ENCODE measurements around the gene SRI. TPM values are rescaled to one million over a fixed set of nuclear protein-coding genes. Genes with fewer than 3 reads are reported as not detected.

SRI gene
- total and polyA plus RNA-seq, 2 experiments from 2014 or later, result 80.3 to 268 TPM

GRCh38 chr7:88223265-88223664, 3.4 kb upstream of the SRI start:
- H3K4me2 ChIP-seq (ENCODE audit: unreplicated experiment), result no peak overlapping the region
- H3K4me3 ChIP-seq, result no peak overlapping the region
- no peak for DNase-seq
- in situ Hi-C loops (cut with MboI), result no loop called here
- H3K4me1 ChIP-seq (ENCODE audit: insufficient read depth), result peaks cover 26% of the 10 kb centered on the region
- H3K27me3 ChIP-seq (replicated peaks; ENCODE audit: insufficient read depth), result no peaks in the 10 kb centered on the region
- H3K27ac ChIP-seq, result no peak overlapping the region
- H3K79me2 ChIP-seq (ENCODE audit: insufficient read depth), result peaks cover 15% of the 10 kb centered on the region
- no peaks in the 10 kb centered on the region for H3K9me3 ChIP-seq (ENCODE audit: low read depth)
- H3K9me2 ChIP-seq (ENCODE audit: insufficient read depth), result no peaks in the 10 kb centered on the region
- no peaks in the 10 kb centered on the region for H3K36me3 ChIP-seq (ENCODE audit: low read depth)
- H4K20me1 ChIP-seq (ENCODE audit: insufficient read depth), result peaks cover 2% of the 10 kb centered on the region; the same call in 1 of the 2 replicates
- no peak for TF ChIP-seq EZH2 (IDR thresholded peaks at IDR 0.05; ENCODE audit: insufficient read depth, poor library complexity, severe bottlenecking)
- no peak for TF ChIP-seq EZH2phosphoT487 (IDR thresholded peaks at IDR 0.05; ENCODE audit: insufficient read depth, low read depth)
- H2AFZ ChIP-seq, result no peak overlapping the region
- 89 to 97% methylated on average over 2 of the region's 2 CpGs for WGBS, 2 experiments (ENCODE audit: low coverage in 1 of 2, low lambda C conversion rate in 2 of 2, missing lambda C conversion rate in 2 of 2)
- H3F3A ChIP-seq (ENCODE audit: insufficient read depth), result peaks cover 30% of the 10 kb centered on the region
- H3K9ac ChIP-seq, result no peak overlapping the region

- Histone ChIP-seq H3K36me3 (ENCODE audit: low read depth) (peaks cover 21% of the 10 kb centered on the region), H3K27me3 (replicated peaks; ENCODE audit: insufficient read depth) (no peaks in the 10 kb centered on the region), H3K4me3 (peak overlapping the region; percentile 91), H4K20me1 (ENCODE audit: insufficient read depth) (peaks cover 6% of the 10 kb centered on the region; the same call in 1 of the 2 replicates), H2AFZ (peak overlapping the region; percentile 96), H3K27ac (0 out of 2 replicates have a peak overlapping the region, but pooled peaks have one; percentile 32), H3K79me2 (ENCODE audit: insufficient read depth) (peaks cover 54% of the 10 kb centered on the region), H3K9ac (peak overlapping the region; percentile 92), H3K4me1 (ENCODE audit: insufficient read depth) (peaks cover 18% of the 10 kb centered on the region), H3F3A (ENCODE audit: insufficient read depth) (peaks cover 13% of the 10 kb centered on the region), H3K4me2 (ENCODE audit: unreplicated experiment) (peak overlapping the region; percentile 99), H3K9me2 (ENCODE audit: insufficient read depth) (no peaks in the 10 kb centered on the region), H3K9me3 (ENCODE audit: low read depth) (no peaks in the 10 kb centered on the region)
- 1 to 2% methylated on average over 26 to 27 of the region's 27 CpGs for WGBS, 2 experiments (ENCODE audit: low coverage in 1 of 2, low lambda C conversion rate in 2 of 2, missing lambda C conversion rate in 2 of 2)
- peak; percentile 69 for DNase-seq
- TF ChIP-seq EZH2phosphoT487 (IDR thresholded peaks at IDR 0.05; ENCODE audit: insufficient read depth, low read depth), result no peak
- no peak for TF ChIP-seq EZH2 (IDR thresholded peaks at IDR 0.05; ENCODE audit: insufficient read depth, poor library complexity, severe bottlenecking)
- in situ Hi-C loops (cut with MboI), result no loop called here
Observed at GRCh38 chr7:88218836-88219605, 817 bp downstream of the SRI start.

DNA sequence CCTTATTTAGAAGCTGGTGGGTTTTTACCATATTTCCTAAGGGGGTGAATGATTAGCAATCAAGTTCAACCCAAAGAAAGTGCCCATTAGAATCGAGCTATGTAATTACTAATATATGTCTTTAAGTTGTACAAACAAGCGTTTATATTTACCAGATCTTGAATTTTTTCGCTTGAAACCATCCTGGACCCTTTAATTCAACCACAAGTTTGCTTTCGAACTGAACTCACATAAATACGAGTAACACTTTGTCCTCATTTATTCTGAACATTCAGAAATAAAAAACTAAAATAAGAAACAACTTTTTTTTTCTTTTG, 1.5 kb downstream of the SRI start:
- Histone ChIP-seq H3K36me3 (ENCODE audit: low read depth) (peaks cover 21% of the 10 kb centered on the region), H3K79me2 (ENCODE audit: insufficient read depth) (peaks cover 60% of the 10 kb centered on the region), H3K27ac (0 out of 2 replicates have a peak overlapping the region, but pooled peaks have one; percentile 32), H3K9ac (peak overlapping the region; percentile 92), H3K27me3 (replicated peaks; ENCODE audit: insufficient read depth) (no peaks in the 10 kb centered on the region), H2AFZ (peak overlapping the region; percentile 96), H3K9me2 (ENCODE audit: insufficient read depth) (no peaks in the 10 kb centered on the region), H3K4me1 (ENCODE audit: insufficient read depth) (peaks cover 18% of the 10 kb centered on the region), H3K9me3 (ENCODE audit: low read depth) (no peaks in the 10 kb centered on the region), H3K4me3 (peak overlapping the region; percentile 91), H3K4me2 (ENCODE audit: unreplicated experiment) (peak overlapping the region; percentile 99), H4K20me1 (ENCODE audit: insufficient read depth) (peaks cover 6% of the 10 kb centered on the region; the same call in 1 of the 2 replicates), H3F3A (ENCODE audit: insufficient read depth) (peaks cover 13% of the 10 kb centered on the region)
- WGBS, 2 experiments (ENCODE audit: low coverage in 1 of 2, low lambda C conversion rate in 2 of 2, missing lambda C conversion rate in 2 of 2), result 20 to 29% methylated on average over 5 of the region's 5 CpGs
- in situ Hi-C loops (cut with MboI), result no loop called here
- no peak for TF ChIP-seq EZH2 (IDR thresholded peaks at IDR 0.05; ENCODE audit: insufficient read depth, poor library complexity, severe bottlenecking)
- no peak for DNase-seq

DNA sequence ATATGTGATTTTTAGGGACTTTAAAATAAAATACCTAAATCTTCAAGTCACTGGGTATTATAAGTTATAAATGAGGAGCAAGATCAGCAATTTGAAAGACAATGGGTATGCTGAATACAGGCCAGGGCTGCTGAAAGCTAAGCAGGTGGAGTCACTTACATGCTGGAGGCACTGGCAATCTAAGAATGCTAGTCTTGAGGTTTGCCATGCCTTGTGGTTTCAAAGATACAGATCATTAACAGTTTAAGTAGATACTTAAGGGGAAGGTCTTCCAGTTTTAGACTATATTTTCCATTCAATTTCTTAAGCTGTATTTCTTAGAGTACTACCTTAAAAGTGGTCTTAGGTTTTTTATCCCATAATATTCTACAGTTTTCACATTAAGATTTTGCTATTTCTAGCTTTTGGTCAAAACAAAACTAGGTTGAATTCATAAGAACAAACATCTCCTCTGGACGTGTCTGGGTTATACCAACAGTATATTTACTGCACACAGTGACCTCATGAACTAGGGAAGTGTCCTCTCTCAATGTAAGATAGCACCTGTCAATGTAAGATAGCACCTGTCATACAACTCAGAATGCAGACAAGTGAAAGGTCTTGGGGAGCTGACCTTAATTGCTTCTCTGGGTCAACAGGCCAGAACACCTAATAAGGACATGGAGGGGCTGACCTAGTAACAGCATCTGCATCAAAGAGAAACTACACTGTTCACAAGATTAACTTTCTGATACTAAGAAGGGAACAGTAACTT, 2.0 kb downstream of the SRI start:
- Histone ChIP-seq H3K4me1 (ENCODE audit: insufficient read depth) (peaks cover 18% of the 10 kb centered on the region), H3K79me2 (ENCODE audit: insufficient read depth) (peaks cover 63% of the 10 kb centered on the region), H3K27ac (no peak overlapping the region), H3K9me3 (ENCODE audit: low read depth) (no peaks in the 10 kb centered on the region), H3K4me3 (peak overlapping the region; percentile 91), H3K9ac (peak overlapping the region; percentile 92), H4K20me1 (ENCODE audit: insufficient read depth) (peaks cover 6% of the 10 kb centered on the region; the same call in 1 of the 2 replicates), H3F3A (ENCODE audit: insufficient read depth) (peaks cover 13% of the 10 kb centered on the region), H3K4me2 (ENCODE audit: unreplicated experiment) (peak overlapping the region; percentile 99), H3K36me3 (ENCODE audit: low read depth) (peaks cover 21% of the 10 kb centered on the region), H2AFZ (peak overlapping the region; percentile 96), H3K27me3 (replicated peaks; ENCODE audit: insufficient read depth) (no peaks in the 10 kb centered on the region), H3K9me2 (ENCODE audit: insufficient read depth) (no peaks in the 10 kb centered on the region)
- whole genome bisulfite sequencing, 2 experiments (ENCODE audit: low coverage in 1 of 2, low lambda C conversion rate in 2 of 2, missing lambda C conversion rate in 2 of 2), result 47 to 51% methylated on average over 1 of the region's 1 CpG
- in situ Hi-C loops (cut with MboI), result no loop called here
- TF ChIP-seq EZH2 (IDR thresholded peaks at IDR 0.05; ENCODE audit: insufficient read depth, poor library complexity, severe bottlenecking), result no peak
- TF ChIP-seq EZH2phosphoT487 (IDR thresholded peaks at IDR 0.05; ENCODE audit: insufficient read depth, low read depth), result no peak
- DNase-seq, result no peak
